ENCODE results near the gene ARFGEF3. TPM values are rescaled to one million over a fixed set of nuclear protein-coding genes. Genes with fewer than 3 reads are reported as not detected.
A peak's percentile ranks its signal among the peaks of the same experiment; 100 is the strongest.

ARFGEF3 gene
- polyA plus RNA-seq, 1 donor from 2014 or later: not detected

DNA sequence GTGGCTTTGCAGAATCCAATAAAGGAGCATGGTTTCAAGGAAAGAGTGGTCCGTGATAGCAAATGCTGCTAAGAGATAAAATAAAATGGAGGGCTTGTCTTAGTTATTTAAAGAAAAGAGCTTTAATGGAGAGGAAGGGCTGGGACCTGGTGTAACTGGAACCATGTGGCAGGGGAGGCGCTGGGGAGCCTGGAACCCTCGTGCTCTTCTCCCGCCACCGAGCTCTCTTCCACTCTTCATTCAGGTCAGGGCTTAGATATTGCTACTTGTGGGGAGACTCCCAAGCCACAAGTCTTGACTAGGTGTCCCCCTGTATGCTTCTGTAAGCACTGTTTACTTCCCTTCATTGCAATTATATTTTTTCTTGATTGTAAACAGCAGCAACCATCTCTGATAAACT, 15.2 kb upstream of the ARFGEF3 start:
- Mint-ChIP-seq H3K9me3 (peaks cover 1 to 6% (median 3%) of the 10 kb centered on the region in 3 donors), H3K27ac (no peak overlapping the region), H3K4me1 (peaks cover 0 to 3% (median 2%) of the 10 kb centered on the region in 3 donors), H3K27me3 (peaks cover 5% of the 10 kb centered on the region), H3K36me3 (no peaks in the 10 kb centered on the region), H3K4me3 (no peak overlapping the region)

- H3K27ac Mint-ChIP-seq: no peak overlapping the region
- no peaks in the 10 kb centered on the region for H3K4me1 Mint-ChIP-seq
- H3K36me3 Mint-ChIP-seq: no peaks in the 10 kb centered on the region
- H3K9me3 Mint-ChIP-seq: peaks cover 3 to 17% (median 14%) of the 10 kb centered on the region in 3 donors
- H3K4me3 Mint-ChIP-seq: no peak overlapping the region
- peaks cover 16% of the 10 kb centered on the region for H3K27me3 Mint-ChIP-seq
Measured at GRCh38 chr6:138155443-138155842, 6.3 kb upstream of the ARFGEF3 start.

- no peak overlapping the region for H3K4me3 Mint-ChIP-seq
- no peak overlapping the region for H3K27ac Mint-ChIP-seq
- peaks cover 30% of the 10 kb centered on the region for H3K27me3 Mint-ChIP-seq
- H3K9me3 Mint-ChIP-seq: peaks cover 0 to 6% (median 6%) of the 10 kb centered on the region in 3 donors
- H3K36me3 Mint-ChIP-seq: no peaks in the 10 kb centered on the region
- H3K4me1 Mint-ChIP-seq: peaks cover 0 to 5% (median 4%) of the 10 kb centered on the region in 3 donors
Measured at GRCh38 chr6:138157986-138158638, 3.6 kb upstream of the ARFGEF3 start.

- Mint-ChIP-seq H3K36me3 (no peaks in the 10 kb centered on the region), H3K4me3 (no peak overlapping the region), H3K27me3 (peaks cover 41% of the 10 kb centered on the region), H3K4me1 (peaks cover 0 to 5% (median 4%) of the 10 kb centered on the region in 3 donors), H3K27ac (no peak overlapping the region), H3K9me3 (no peaks in the 10 kb centered on the region)
Measured at GRCh38 chr6:138159246-138159645, 2.5 kb upstream of the ARFGEF3 start.

GRCh38 chr6:138160329-138161087, 1.2 kb upstream of the ARFGEF3 start:
- H3K9me3 Mint-ChIP-seq: no peaks in the 10 kb centered on the region
- peaks cover 46% of the 10 kb centered on the region for H3K27me3 Mint-ChIP-seq
- peak overlapping the region in 2 of 3 donors; percentile 33 to 68 for H3K27ac Mint-ChIP-seq
- H3K4me1 Mint-ChIP-seq: peaks cover 0 to 5% (median 4%) of the 10 kb centered on the region in 3 donors
- no peaks in the 10 kb centered on the region for H3K36me3 Mint-ChIP-seq
- peak overlapping the region; percentile 55 to 86 (median 86) for H3K4me3 Mint-ChIP-seq

GRCh38 chr6:138161088-138161337, 726 bp upstream of the ARFGEF3 start:
- Mint-ChIP-seq H3K27me3 (peaks cover 46% of the 10 kb centered on the region), H3K4me1 (peaks cover 0 to 5% (median 4%) of the 10 kb centered on the region in 3 donors), H3K9me3 (no peaks in the 10 kb centered on the region), H3K36me3 (no peaks in the 10 kb centered on the region), H3K27ac (peak overlapping the region in 2 of 3 donors; percentile 33 to 68), H3K4me3 (peak overlapping the region; percentile 61 to 86 (median 86))

GRCh38 chr6:138162111-138162954, 594 bp downstream of the ARFGEF3 start:
- H3K27ac Mint-ChIP-seq: no peak overlapping the region
- peaks cover 40% of the 10 kb centered on the region for H3K27me3 Mint-ChIP-seq
- no peaks in the 10 kb centered on the region for H3K36me3 Mint-ChIP-seq
- peak overlapping the region; percentile 79 to 86 (median 80) for H3K4me3 Mint-ChIP-seq
- H3K9me3 Mint-ChIP-seq: no peaks in the 10 kb centered on the region
- H3K4me1 Mint-ChIP-seq: peaks cover 0 to 5% (median 4%) of the 10 kb centered on the region in 3 donors

GRCh38 chr6:138162955-138163575, 1.3 kb downstream of the ARFGEF3 start:
- H3K4me3 Mint-ChIP-seq: peak overlapping the region; percentile 79 to 86 (median 80)

DNA sequence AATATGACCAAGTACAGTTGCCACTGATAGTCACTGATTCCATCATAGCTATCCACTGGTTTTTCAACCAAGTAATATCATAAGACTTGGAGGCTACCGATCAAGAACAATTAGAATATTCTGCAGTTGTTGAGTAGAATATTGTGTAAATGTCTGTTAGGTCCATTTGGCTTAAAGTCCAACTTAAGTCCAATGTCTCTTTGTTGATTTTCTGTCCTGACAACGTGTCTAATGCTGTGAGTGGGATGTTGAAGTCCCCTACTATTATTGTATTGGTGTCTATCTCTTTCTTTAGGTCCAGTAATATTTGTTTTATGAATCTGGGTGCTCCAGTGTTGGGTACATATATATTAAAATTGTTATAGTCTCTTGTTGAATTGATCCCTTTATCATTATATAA, 13.9 kb downstream of the ARFGEF3 start:
- Mint-ChIP-seq H3K27me3 (peaks cover 19% of the 10 kb centered on the region), H3K4me3 (no peak overlapping the region), H3K4me1 (no peaks in the 10 kb centered on the region), H3K9me3 (peaks cover 12 to 20% (median 17%) of the 10 kb centered on the region in 3 donors), H3K36me3 (no peaks in the 10 kb centered on the region), H3K27ac (no peak overlapping the region)

More at GRCh38 chr6:138162955-138163575, 1.3 kb downstream of the ARFGEF3 start:
- no peaks in the 10 kb centered on the region for H3K9me3 Mint-ChIP-seq
- peaks cover 40% of the 10 kb centered on the region for H3K27me3 Mint-ChIP-seq
- no peaks in the 10 kb centered on the region for H3K36me3 Mint-ChIP-seq
- peaks cover 0 to 5% (median 4%) of the 10 kb centered on the region in 3 donors for H3K4me1 Mint-ChIP-seq
- H3K27ac Mint-ChIP-seq: no peak overlapping the region

GRCh38 chr6:138176652-138177232, 15.0 kb downstream of the ARFGEF3 start:
- Mint-ChIP-seq H3K4me3 (peak overlapping the region in 1 of 4 donors; percentile 71), H3K27ac (no peak overlapping the region), H3K36me3 (no peaks in the 10 kb centered on the region), H3K4me1 (no peaks in the 10 kb centered on the region), H3K9me3 (peaks cover 12 to 20% (median 17%) of the 10 kb centered on the region in 3 donors), H3K27me3 (peaks cover 16% of the 10 kb centered on the region)

GRCh38 chr6:138182939-138183789, 21.4 kb downstream of the ARFGEF3 start:
- no peak overlapping the region for H3K4me3 Mint-ChIP-seq
- H3K4me1 Mint-ChIP-seq: no peaks in the 10 kb centered on the region
- H3K27ac Mint-ChIP-seq: peak overlapping the region in 1 of 3 donors; percentile 41
- H3K27me3 Mint-ChIP-seq: peaks cover 14% of the 10 kb centered on the region
- H3K36me3 Mint-ChIP-seq: no peaks in the 10 kb centered on the region
- H3K9me3 Mint-ChIP-seq: peaks cover 5 to 12% (median 6%) of the 10 kb centered on the region in 3 donors

GRCh38 chr6:138183790-138184134, 22.0 kb downstream of the ARFGEF3 start:
- H3K27ac Mint-ChIP-seq: no peak overlapping the region
- H3K36me3 Mint-ChIP-seq: no peaks in the 10 kb centered on the region

DNA sequence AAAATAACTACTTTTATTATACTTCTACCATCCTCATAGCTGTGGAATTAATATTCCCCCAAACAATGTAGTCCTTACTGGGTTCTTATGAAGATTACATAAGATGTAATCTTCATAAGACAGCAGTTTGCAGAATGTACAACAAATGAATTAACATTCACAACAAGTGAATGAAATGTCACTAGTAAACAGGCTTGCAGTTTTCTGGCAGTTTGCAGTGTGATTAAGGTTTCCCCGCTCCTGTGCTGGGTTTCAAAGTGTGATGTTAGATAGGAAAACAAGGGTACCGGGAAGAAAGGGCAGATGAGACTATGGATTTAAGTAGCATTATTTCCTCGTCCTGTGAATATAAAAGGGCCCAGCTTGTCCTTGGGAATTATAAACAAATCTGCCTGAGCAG, 22.5 kb downstream of the ARFGEF3 start:
- no peaks in the 10 kb centered on the region for H3K4me1 Mint-ChIP-seq
- no peak overlapping the region for H3K4me3 Mint-ChIP-seq
- peaks cover 3 to 4% (median 4%) of the 10 kb centered on the region in 3 donors for H3K9me3 Mint-ChIP-seq
- H3K27me3 Mint-ChIP-seq: peaks cover 19% of the 10 kb centered on the region
- no peaks in the 10 kb centered on the region for H3K36me3 Mint-ChIP-seq
- no peak overlapping the region for H3K27ac Mint-ChIP-seq

More at GRCh38 chr6:138183790-138184134, 22.0 kb downstream of the ARFGEF3 start:
- H3K9me3 Mint-ChIP-seq: peaks cover 4 to 8% (median 5%) of the 10 kb centered on the region in 3 donors
- no peaks in the 10 kb centered on the region for H3K4me1 Mint-ChIP-seq
- no peak overlapping the region for H3K4me3 Mint-ChIP-seq
- peaks cover 18% of the 10 kb centered on the region for H3K27me3 Mint-ChIP-seq

- H3K4me1 Mint-ChIP-seq: no peaks in the 10 kb centered on the region
- H3K27ac Mint-ChIP-seq: no peak overlapping the region
- peaks cover 13% of the 10 kb centered on the region for H3K27me3 Mint-ChIP-seq
- no peaks in the 10 kb centered on the region for H3K36me3 Mint-ChIP-seq
- H3K4me3 Mint-ChIP-seq: no peak overlapping the region
- no peaks in the 10 kb centered on the region for H3K9me3 Mint-ChIP-seq
Measured at GRCh38 chr6:138187156-138187555, 25.4 kb downstream of the ARFGEF3 start.

Data from IgD-negative memory B cell (primary cell).